ENCODE data around the gene SOX1.

Gene SOX1

GRCh38 chr13:112059457-112060281 lies 7.3 kb upstream of the SOX1 start:
- no peak for DNase-seq

- DNase-seq, result no peak
Measured at GRCh38 chr13:112060282-112060830, 6.6 kb upstream of the SOX1 start.

- DNase-seq, result no peak
Measured at GRCh38 chr13:112060899-112061366, 6.0 kb upstream of the SOX1 start.

GRCh38 chr13:112061367-112062061 lies 5.4 kb upstream of the SOX1 start:
- DNase-seq, result no peak

- DNase-seq, result no peak
Measured at GRCh38 chr13:112062072-112062567, 4.8 kb upstream of the SOX1 start.

- DNase-seq, result no peak
Measured at GRCh38 chr13:112062571-112063570, 4.1 kb upstream of the SOX1 start.

GRCh38 chr13:112063807-112064206 lies 3.1 kb upstream of the SOX1 start:
- no peak for DNase-seq

DNA sequence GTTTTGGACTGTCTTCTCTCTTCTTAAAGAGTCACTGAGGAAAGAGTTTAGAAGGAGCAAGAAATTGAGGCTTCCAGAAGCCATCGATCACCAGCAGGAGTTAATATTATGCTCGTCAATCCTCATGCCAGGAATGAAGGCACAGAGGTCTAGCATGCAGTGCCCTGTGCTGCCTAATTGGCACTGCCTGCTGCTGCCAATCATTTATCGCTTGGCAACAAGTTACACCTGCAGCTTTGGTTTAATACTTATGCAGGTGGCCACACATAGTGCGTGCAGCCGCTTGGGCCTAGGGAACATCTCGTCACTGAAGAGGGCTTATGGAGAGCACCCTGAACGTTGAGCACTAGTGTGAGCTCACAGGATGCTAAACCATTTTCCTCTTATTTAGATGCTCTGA lies 2.7 kb upstream of the SOX1 start:
- no peak for DNase-seq

- no peak for DNase-seq
Measured at GRCh38 chr13:112065521-112065866, 1.5 kb upstream of the SOX1 start.

- DNase-seq, result no peak
Measured at GRCh38 chr13:112065867-112066623, 904 bp upstream of the SOX1 start.

DNA sequence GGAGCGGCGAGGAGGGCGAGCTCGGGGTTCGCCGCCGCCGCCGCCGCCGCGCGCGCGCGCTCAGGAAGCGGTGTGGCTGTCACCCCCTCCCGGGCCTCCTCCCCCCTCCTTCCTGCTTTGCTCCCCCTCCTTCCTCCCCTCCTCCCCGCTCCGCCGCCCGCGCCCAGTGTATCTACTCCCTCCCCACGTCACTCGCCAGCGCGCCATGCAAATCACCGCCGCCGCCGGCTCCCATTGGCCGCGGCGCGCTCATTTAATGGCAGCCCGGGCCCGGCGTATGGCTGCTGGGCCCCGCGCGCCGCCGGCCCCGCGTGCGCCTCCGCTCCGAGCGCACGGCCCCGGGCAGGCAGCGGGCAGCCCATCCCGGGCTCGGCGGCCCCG lies 335 bp upstream of the SOX1 start:
- DNase-seq, result peak; percentile 67

DNA sequence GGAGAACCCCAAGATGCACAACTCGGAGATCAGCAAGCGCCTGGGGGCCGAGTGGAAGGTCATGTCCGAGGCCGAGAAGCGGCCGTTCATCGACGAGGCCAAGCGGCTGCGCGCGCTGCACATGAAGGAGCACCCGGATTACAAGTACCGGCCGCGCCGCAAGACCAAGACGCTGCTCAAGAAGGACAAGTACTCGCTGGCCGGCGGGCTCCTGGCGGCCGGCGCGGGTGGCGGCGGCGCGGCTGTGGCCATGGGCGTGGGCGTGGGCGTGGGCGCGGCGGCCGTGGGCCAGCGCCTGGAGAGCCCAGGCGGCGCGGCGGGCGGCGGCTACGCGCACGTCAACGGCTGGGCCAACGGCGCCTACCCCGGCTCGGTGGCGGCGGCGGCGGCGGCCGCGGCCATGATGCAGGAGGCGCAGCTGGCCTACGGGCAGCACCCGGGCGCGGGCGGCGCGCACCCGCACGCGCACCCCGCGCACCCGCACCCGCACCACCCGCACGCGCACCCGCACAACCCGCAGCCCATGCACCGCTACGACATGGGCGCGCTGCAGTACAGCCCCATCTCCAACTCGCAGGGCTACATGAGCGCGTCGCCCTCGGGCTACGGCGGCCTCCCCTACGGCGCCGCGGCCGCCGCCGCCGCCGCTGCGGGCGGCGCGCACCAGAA lies 1.1 kb downstream of the SOX1 start:
- no peak for DNase-seq

DNA sequence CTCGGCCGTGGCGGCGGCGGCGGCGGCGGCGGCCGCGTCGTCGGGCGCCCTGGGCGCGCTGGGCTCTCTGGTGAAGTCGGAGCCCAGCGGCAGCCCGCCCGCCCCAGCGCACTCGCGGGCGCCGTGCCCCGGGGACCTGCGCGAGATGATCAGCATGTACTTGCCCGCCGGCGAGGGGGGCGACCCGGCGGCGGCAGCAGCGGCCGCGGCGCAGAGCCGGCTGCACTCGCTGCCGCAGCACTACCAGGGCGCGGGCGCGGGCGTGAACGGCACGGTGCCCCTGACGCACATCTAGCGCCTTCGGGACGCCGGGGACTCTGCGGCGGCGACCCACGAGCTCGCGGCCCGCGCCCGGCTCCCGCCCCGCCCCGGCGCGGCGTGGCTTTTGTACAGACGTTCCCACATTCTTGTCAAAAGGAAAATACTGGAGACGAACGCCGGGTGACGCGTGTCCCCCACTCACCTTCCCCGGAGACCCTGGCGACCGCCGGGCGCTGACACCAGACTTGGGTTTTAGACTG lies 1.7 kb downstream of the SOX1 start:
- DNase-seq, result no peak

DNA sequence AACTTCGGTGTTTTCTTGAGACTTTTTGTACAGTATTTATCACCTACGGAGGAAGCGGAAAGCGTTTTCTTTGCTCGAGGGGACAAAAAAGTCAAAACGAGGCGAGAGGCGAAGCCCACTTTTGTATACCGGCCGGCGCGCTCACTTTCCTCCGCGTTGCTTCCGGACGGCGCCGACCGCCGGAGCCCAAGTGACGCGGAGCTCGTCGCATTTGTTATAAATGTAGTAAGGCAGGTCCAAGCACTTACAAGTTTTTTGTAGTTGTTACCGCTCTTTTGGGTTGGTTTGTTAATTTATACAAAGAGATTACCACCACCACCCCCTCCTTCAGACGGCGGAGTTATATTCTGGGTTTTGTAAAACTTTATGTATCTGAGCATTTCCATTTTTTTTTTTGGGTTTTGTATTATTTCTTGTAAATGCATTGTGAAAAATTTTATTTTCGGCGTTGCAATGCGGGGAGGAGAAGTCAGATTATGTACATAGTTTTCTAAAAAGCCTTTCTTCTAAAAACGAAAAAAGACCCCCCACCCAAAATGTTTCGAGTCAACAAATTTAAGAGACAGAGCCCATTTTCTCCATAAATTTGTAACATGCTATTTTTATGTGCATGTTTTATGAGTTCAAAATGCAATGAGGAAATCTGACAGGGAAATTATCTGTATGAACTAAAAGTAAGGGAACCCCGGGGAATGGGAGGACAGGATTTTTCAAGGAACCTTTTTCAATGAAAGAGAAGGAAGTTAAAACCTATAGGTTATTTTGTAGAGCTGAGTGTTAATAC lies 2.3 kb downstream of the SOX1 start:
- DNase-seq, result no peak

DNA sequence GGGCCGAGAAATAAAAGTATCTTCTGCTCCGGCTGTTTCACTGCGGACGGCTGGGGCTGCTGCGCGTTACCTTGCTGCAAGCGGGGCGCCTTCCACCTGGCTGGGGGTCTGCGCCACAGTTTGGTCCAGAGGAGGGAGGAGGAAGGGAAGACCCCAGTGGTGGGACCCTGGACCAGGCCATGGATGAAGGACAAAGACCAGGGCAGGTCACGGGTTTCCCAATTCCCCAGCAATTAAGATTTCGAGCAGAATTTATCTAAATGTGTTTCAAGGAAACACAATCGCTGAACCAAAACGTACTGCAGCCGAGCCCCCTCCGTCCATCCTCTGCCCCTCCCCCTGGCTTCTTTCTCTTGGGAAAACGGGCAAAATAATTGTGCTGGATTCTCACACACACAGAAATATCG lies 2.9 kb downstream of the SOX1 start:
- DNase-seq, result no peak

DNA sequence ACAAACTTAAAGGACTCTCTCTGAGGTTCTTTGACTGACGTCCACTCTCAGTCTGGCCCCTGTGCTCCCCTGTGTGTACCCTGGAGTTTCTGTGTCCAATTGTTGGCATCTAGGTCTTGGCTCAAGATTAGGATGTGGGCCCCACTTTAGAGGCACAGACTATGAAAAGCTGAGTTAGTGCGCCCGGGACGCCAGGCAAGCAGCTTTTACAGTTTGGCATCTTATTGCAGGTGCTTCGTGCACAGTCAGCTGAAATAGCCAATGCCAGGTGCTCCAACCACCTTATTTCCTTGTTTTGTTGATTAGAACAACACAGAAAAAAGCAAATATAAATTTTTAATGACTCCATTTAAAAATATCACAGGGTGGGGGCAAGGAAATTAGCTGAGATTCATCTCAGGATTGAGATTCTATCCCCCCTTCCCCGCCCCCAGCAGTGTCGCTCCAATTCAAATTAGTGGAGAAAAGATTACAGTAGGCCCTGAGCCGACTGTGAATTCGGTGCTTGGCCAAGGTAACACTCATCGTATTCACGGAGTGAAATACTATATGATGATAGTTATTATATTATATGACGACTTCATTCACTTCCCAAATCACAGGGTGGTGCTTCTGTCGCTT lies 4.3 kb downstream of the SOX1 start:
- no peak for DNase-seq

DNA sequence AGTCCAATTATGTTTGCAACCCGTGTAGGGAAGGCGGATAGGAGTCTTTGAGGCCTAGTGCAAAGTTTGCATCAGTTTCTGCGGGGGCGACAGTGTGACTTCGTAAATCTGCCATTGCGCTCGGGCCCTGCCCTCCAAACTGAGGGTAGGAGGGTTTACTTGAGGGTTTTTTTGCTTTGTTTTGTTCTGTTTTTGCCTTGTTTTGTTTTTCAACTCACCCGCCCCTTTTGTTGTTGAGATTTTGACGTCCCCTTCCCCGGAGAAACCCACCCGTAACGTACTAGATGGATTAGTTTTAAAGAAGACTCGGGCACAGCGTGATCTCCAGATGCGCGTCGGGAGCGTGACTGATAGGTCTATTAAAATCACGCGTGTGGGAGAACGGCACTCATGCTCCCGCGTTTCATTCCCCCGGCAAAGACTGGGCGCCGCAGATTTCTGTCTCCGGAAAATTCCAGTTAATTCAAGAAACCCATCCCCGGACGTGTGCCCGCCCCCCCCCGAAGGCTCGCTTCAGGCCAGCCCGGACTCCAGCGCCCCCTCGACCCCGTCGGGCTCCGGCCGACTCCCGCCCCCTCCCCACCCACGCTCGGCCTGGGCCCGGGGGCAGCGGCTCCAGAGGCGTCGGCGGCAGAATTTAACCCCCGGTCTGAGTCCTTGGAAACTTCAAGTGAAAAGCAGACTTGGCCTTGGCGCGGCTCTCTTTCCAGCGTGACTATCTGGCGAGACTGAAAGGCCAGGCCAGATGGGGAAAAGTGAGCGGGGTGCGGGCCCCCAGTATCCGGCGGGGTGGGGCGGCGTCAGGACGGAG lies 5.0 kb downstream of the SOX1 start:
- no peak for DNase-seq

DNA sequence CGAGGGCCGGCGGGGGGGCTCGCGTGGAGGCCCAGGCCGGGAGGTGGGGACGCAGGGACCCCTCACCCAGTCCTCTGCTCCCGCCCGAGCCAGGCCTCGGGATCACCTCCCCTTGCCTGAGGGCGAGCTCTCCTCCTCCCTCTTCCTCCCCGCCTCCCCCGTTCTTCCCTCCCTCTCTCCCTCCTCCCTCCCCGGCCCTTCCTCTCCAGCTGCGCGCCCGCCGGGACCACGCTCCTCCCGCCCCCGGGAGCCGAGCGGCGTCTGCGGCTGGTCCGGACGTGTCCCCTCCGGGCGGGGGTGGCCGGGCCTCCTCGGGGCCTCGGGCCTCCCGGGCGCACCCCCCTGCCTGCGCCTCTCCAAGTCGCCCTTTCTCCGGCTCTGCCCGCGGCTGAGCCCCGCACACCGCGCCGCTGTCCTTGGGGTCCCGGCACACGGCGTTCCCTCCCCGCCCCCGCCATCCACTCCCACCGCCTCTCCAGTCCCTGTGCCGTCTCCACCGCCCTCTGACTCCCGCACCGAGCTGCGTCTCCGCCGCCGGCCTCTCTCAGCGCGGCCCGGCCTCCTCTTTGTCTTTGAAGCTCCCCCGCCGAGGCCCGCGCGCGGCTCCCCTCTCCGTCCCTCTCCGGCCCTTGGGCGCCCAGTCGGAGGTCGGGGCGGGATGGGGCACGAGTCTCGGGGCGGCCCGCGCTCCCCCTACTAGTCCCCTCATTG lies 5.7 kb downstream of the SOX1 start:
- DNase-seq, result no peak
